Smooth muscle cell (in vitro differentiated cells): Measurements from ENCODE around the gene ILDR2. TPM values are rescaled to one million over a fixed set of nuclear protein-coding genes. Genes with fewer than 3 reads are reported as not detected.

Source experiments
- DNase-seq: peaks from one replicate; lab custom pipeline; 2025; ENCODE audit not compliant: unreplicated experiment; lab: John Stamatoyannopoulos, UW
- H2AFZ ChIP-seq: fragments of 200-600 bp; sonication (generic); 2 replicates; pipeline ENCODE4 v1.6.0; 2016; ENCODE audit warnings: antibody characterized with exemption, low read depth, mild to moderate bottlenecking
- H3F3A ChIP-seq: fragments of 200-600 bp; sonication (generic); 2 replicates; pipeline ENCODE4 v1.6.0; 2017; ENCODE audit warnings: antibody characterized with exemption, low read depth
- H3K27ac ChIP-seq: fragments of 200-600 bp; sonication (generic); 2 replicates; pipeline ENCODE4 v1.5.1; 2016; ENCODE audit warnings: low read depth, mild to moderate bottlenecking
- H3K27me3 ChIP-seq: fragments of 200-600 bp; sonication (generic); 2 replicates; pipeline ENCODE4 v1.6.1; 2016; ENCODE audit warnings: low read depth, mild to moderate bottlenecking
- H3K36me3 ChIP-seq: fragments of 200-600 bp; sonication (generic); 2 replicates; pipeline ENCODE4 v1.5.1; 2016; ENCODE audit warnings: low read depth
- H3K4me1 ChIP-seq: fragments of 200-600 bp; sonication (generic); 2 replicates; pipeline ENCODE4 v1.5.1; 2016; ENCODE audit warnings: low read depth
- H3K4me2 ChIP-seq: fragments of 200-600 bp; sonication (generic); 2 replicates; pipeline ENCODE4 v1.6.0; 2016; ENCODE audit warnings: mild to moderate bottlenecking
- H3K4me3 ChIP-seq: fragments of 200-600 bp; sonication (generic); 2 replicates; pipeline ENCODE4 v1.5.1; 2016; ENCODE audit warnings: mild to moderate bottlenecking
- H3K79me2 ChIP-seq: fragments of 200-600 bp; sonication (generic); 2 replicates; pipeline ENCODE4 v1.6.0; 2016; ENCODE audit warnings: low read depth, mild to moderate bottlenecking
- H3K9ac ChIP-seq: fragments of 200-600 bp; sonication (generic); 2 replicates; pipeline ENCODE4 v1.6.0; 2016; ENCODE audit warnings: low read depth
- H3K9me3 ChIP-seq: fragments of 200-600 bp; sonication (generic); replicated peaks from 2 replicates; pipeline ENCODE4 v1.5.1; 2016; ENCODE audit warnings: low read depth
- H4K20me1 ChIP-seq: fragments of 200-600 bp; sonication (generic); 2 replicates; pipeline ENCODE4 v1.6.0; 2016; ENCODE audit warnings: low read depth
- CTCF ChIP-seq: fragments of 200-600 bp; sonication (generic); IDR thresholded peaks from 2 replicates; pipeline ENCODE4 v1.5.1; 2017; ENCODE audit warnings: borderline replicate concordance, mild to moderate bottlenecking, antibody characterized with exemption; ENCODE audit not compliant: insufficient read depth, poor library complexity, severe bottlenecking
- WGBS: methylation state at CpG from one replicate; pipeline ENCODE4 v1.1.7; 2016; ENCODE audit warnings: low lambda C conversion rate; 5-methylcytosine and 5-hydroxymethylcytosine counted together
- polyA plus RNA-seq: library from polyadenylated mRNA; unstranded; fragments of >200 nt; fragmentation: Nextera tagmentation; extraction: Ambion mirVana; gene quantifications from 2 replicates; pipeline ENCODE4 v1.2.1, GENCODE V29; 2016
- total RNA-seq: library from RNA; depleted of rRNA; stranded (reverse); fragments of >200 nt; gene quantifications from 2 replicates; pipeline ENCODE4 v1.2.3, GENCODE V29; 2014

Gene ILDR2
- total and polyA plus RNA-seq, 2 experiments from 2014 or later = 0.04 TPM; not detected in 1

GRCh38 chr1:166944186-166944967, 31.0 kb downstream of the ILDR2 start:
- Histone ChIP-seq H3K79me2 (no peaks in the 10 kb centered on the region), H3K27me3 (no peaks in the 10 kb centered on the region), H3K9me3 (no peaks in the 10 kb centered on the region), H3K27ac (peak overlapping the region; percentile 19), H3K4me2 (peak overlapping the region; percentile 14), H3K9ac (no peak overlapping the region), H2AFZ (no peak overlapping the region), H3K4me3 (no peak overlapping the region), H4K20me1 (no peaks in the 10 kb centered on the region), H3K4me1 (peaks cover 45% of the 10 kb centered on the region), H3K36me3 (no peaks in the 10 kb centered on the region), H3F3A (peaks cover 6% of the 10 kb centered on the region)
- DNase-seq = no peak
- no peak for TF ChIP-seq CTCF
- WGBS = 46% methylated on average over 5 of the region's 5 CpGs

GRCh38 chr1:166939741-166940375, 35.5 kb downstream of the ILDR2 start:
- TF ChIP-seq CTCF = no peak
- no peak for DNase-seq
- peaks cover 6% of the 10 kb centered on the region for H3F3A ChIP-seq
- peaks cover 5% of the 10 kb centered on the region for H3K4me1 ChIP-seq
- no peaks in the 10 kb centered on the region for H3K9me3 ChIP-seq
- H3K4me2 ChIP-seq = no peak overlapping the region
- no peak overlapping the region for H3K9ac ChIP-seq
- 94% methylated on average over 5 of the region's 5 CpGs for WGBS
- H3K79me2 ChIP-seq = no peaks in the 10 kb centered on the region
- H3K27ac ChIP-seq = no peak overlapping the region
- no peaks in the 10 kb centered on the region for H3K27me3 ChIP-seq
- H2AFZ ChIP-seq = no peak overlapping the region
- H3K36me3 ChIP-seq = no peaks in the 10 kb centered on the region
- no peak overlapping the region for H3K4me3 ChIP-seq
- H4K20me1 ChIP-seq = no peaks in the 10 kb centered on the region

- TF ChIP-seq CTCF = no peak
- WGBS = 90% methylated on average over 2 of the region's 2 CpGs
- no peaks in the 10 kb centered on the region for H3K36me3 ChIP-seq
These were observed 37.4 kb downstream of the ILDR2 start for GRCh38 chr1:166937962-166938361.

More at GRCh38 chr1:166937962-166938361, 37.4 kb downstream of the ILDR2 start:
- no peak overlapping the region for H3K9ac ChIP-seq
- H2AFZ ChIP-seq = no peak overlapping the region
- H3K27ac ChIP-seq = no peak overlapping the region
- no peaks in the 10 kb centered on the region for H3K27me3 ChIP-seq
- H3F3A ChIP-seq = no peaks in the 10 kb centered on the region
- H3K9me3 ChIP-seq = no peaks in the 10 kb centered on the region
- H3K4me3 ChIP-seq = no peak overlapping the region
- no peaks in the 10 kb centered on the region for H3K79me2 ChIP-seq
- no peak overlapping the region for H3K4me2 ChIP-seq
- no peaks in the 10 kb centered on the region for H3K4me1 ChIP-seq
- DNase-seq = no peak
- no peaks in the 10 kb centered on the region for H4K20me1 ChIP-seq
